Activated CD8-positive, alpha-beta T cell treated with anti-CD3 and anti-CD28 coated beads for 36 hours (primary cell): ENCODE data around the gene CRACDL. TPM values are rescaled to one million over a fixed set of nuclear protein-coding genes. Genes with fewer than 3 reads are reported as not detected.

Experiments
- ATAC-seq: fragments of 200-7000 bp; cut with Tn5 transposase; one replicate; pipeline ENCODE4 v1.10.0; 2021; ENCODE audit warnings: mild to moderate bottlenecking, moderate library complexity
- CTCF ChIA-PET: fragments of 350-600 bp; sonication (Branson Sonifier 250); formaldehyde crosslinking; loops from one replicate; lab custom pipeline; 2021; ENCODE audit warnings: antibody characterized with exemption; lab: Charles Lee
- POLR2A ChIA-PET: fragments of 350-600 bp; sonication (Branson Sonifier 250); formaldehyde crosslinking; loops from one replicate; lab custom pipeline; 2021; ENCODE audit warnings: antibody characterized with exemption; lab: Charles Lee
- DNase-seq: peaks from one replicate; pipeline ENCODE4 v3.0.0-alpha.2; 2020
- H3K27ac Mint-ChIP-seq: one replicate; pipeline ENCODE4 v1.8.0; 2021; ENCODE audit warnings: mild to moderate bottlenecking, mixed read lengths
- H3K27me3 Mint-ChIP-seq: one replicate; pipeline ENCODE4 v1.8.0; 2021; ENCODE audit warnings: mixed read lengths
- H3K36me3 Mint-ChIP-seq: one replicate; pipeline ENCODE4 v1.8.0; 2021; ENCODE audit warnings: low read depth, mixed read lengths
- H3K4me1 Mint-ChIP-seq: one replicate; pipeline ENCODE4 v1.8.0; 2021; ENCODE audit warnings: low read depth, mixed read lengths
- H3K4me3 Mint-ChIP-seq: one replicate; pipeline ENCODE4 v1.8.0; 2021; ENCODE audit warnings: mild to moderate bottlenecking, moderate library complexity, mixed read lengths
- H3K9me3 Mint-ChIP-seq: one replicate; pipeline ENCODE4 v1.8.0; 2021; ENCODE audit warnings: mixed read lengths
- intact Hi-C: fragments of 100-400 bp; cut with micrococcal nuclease; formaldehyde crosslinking; loops from one replicate; pipeline ENCODE4 v1.10.0; 2022
- total RNA-seq, 2 experiments: library from RNA; stranded (reverse); gene quantifications; one replicate each; pipeline ENCODE4 v1.2.3, GENCODE V29; 2021
- TF ChIP-seq, protein P1 (sequence below): fragments of 200-600 bp; IDR thresholded peaks from one replicate; pipeline ENCODE4 v1.8.0; 2022; ENCODE audit warnings: antibody characterized with exemption, mild to moderate bottlenecking

The CRACDL gene
- total RNA-seq, 2 experiments from 2014 or later = 0.09 to 0.38 TPM

DNA sequence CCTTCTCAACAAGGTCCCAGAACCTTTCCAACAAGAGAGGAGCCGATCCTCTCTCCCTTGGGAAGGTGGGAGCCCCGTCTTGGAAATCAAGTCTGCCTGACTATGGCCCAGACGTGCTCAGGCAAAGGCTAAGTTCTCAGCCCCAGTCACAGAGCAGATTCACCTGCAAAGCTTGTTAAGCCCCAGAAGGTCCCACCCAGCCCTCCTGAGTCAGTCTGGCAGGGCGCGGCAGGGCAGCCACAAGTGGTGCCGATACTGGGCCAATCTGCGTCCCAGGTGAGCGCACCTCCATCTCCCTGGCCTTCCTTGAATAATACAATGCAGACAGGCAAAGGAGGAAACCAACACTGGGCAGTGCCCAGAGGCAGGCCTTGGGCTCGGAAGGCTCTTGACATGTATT is 15.0 kb downstream of the CRACDL start:
- no peaks in the 10 kb centered on the region for H3K9me3 Mint-ChIP-seq
- CTCF ChIA-PET = interaction anchor here (0.6 kb wide), 1 partner anchor 182 kb away, joined by 4 read pairs; no protein-coding TSS in a partner anchor
- H3K27me3 Mint-ChIP-seq = peaks cover 10% of the 10 kb centered on the region
- POLR2A ChIA-PET = no interaction called here
- no peaks in the 10 kb centered on the region for H3K36me3 Mint-ChIP-seq
- intact Hi-C loops = no loop called here
- TF ChIP-seq, protein P1, sequence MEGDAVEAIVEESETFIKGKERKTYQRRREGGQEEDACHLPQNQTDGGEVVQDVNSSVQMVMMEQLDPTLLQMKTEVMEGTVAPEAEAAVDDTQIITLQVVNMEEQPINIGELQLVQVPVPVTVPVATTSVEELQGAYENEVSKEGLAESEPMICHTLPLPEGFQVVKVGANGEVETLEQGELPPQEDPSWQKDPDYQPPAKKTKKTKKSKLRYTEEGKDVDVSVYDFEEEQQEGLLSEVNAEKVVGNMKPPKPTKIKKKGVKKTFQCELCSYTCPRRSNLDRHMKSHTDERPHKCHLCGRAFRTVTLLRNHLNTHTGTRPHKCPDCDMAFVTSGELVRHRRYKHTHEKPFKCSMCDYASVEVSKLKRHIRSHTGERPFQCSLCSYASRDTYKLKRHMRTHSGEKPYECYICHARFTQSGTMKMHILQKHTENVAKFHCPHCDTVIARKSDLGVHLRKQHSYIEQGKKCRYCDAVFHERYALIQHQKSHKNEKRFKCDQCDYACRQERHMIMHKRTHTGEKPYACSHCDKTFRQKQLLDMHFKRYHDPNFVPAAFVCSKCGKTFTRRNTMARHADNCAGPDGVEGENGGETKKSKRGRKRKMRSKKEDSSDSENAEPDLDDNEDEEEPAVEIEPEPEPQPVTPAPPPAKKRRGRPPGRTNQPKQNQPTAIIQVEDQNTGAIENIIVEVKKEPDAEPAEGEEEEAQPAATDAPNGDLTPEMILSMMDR = no peak
- H3K4me1 Mint-ChIP-seq = no peaks in the 10 kb centered on the region
- ATAC-seq (no peak), DNase-seq (no peak)
- H3K27ac Mint-ChIP-seq = no peak overlapping the region
- no peak overlapping the region for H3K4me3 Mint-ChIP-seq

DNA sequence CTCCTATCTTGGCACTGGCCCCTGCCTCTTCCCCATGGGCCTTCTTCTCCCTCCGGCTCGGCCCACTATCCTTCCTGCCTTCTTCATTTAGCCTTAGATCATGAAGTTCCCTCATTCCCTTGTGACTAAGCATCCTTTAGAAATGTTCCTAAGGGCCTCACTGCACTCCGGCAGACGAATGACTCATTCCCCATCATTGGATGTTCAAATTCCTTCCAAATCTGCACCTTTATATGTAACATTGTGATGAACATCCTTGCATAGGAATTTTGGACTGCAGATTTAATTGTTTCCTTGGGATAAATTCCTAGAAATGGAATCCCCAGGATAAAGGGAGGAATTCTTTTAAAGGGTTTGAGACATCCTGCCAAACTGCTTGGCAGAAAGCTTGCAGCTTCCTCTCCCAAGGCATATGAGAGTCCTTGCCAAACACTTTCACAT is 19.0 kb downstream of the CRACDL start:
- Mint-ChIP-seq H3K9me3 (no peaks in the 10 kb centered on the region), H3K27ac (no peak overlapping the region), H3K4me1 (peaks cover 14% of the 10 kb centered on the region), H3K27me3 (peaks cover 21% of the 10 kb centered on the region), H3K36me3 (no peaks in the 10 kb centered on the region), H3K4me3 (no peak overlapping the region)
- intact Hi-C loops = no loop called here
- ChIA-PET POLR2A (no interaction called here), CTCF (no interaction called here)
- ATAC-seq (no peak), DNase-seq (no peak)
- TF ChIP-seq, protein P1 = no peak

DNA sequence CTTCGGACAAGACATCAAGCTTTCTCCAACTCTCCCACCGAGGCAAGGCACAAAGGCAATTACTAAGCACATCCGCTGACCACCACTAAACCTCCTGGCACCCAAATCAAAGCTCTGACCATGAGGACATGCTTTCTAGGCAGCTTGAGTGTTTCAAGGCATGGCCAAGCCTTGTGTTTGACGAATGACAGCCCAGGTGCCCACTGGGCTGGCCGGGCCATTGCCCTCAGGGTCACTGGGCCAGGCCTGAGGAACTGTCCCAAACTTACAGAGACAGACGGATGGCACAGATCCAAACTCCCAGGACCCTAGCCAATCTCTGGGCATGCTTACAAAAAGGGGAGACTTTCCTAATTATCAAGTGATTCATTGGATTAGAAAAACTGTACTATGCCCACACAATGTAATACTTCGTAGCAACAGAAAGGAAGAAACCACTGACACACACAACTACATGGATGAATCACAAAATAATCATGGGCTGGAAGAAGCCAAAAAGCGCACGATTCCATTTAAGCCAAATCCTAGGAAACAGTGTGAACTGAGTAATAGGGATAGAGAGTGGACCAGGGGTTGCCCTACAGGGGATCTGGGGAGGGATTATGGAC is 20.2 kb downstream of the CRACDL start:
- H3K9me3 Mint-ChIP-seq = no peaks in the 10 kb centered on the region
- DNase-seq = no peak
- no peak for ATAC-seq
- TF ChIP-seq, protein P1 = no peak
- H3K4me1 Mint-ChIP-seq = peaks cover 25% of the 10 kb centered on the region
- ChIA-PET CTCF (no interaction called here), POLR2A (no interaction called here)
- peaks cover 21% of the 10 kb centered on the region for H3K27me3 Mint-ChIP-seq
- intact Hi-C loops = no loop called here
- H3K4me3 Mint-ChIP-seq = no peak overlapping the region
- no peak overlapping the region for H3K27ac Mint-ChIP-seq
- no peaks in the 10 kb centered on the region for H3K36me3 Mint-ChIP-seq

DNA sequence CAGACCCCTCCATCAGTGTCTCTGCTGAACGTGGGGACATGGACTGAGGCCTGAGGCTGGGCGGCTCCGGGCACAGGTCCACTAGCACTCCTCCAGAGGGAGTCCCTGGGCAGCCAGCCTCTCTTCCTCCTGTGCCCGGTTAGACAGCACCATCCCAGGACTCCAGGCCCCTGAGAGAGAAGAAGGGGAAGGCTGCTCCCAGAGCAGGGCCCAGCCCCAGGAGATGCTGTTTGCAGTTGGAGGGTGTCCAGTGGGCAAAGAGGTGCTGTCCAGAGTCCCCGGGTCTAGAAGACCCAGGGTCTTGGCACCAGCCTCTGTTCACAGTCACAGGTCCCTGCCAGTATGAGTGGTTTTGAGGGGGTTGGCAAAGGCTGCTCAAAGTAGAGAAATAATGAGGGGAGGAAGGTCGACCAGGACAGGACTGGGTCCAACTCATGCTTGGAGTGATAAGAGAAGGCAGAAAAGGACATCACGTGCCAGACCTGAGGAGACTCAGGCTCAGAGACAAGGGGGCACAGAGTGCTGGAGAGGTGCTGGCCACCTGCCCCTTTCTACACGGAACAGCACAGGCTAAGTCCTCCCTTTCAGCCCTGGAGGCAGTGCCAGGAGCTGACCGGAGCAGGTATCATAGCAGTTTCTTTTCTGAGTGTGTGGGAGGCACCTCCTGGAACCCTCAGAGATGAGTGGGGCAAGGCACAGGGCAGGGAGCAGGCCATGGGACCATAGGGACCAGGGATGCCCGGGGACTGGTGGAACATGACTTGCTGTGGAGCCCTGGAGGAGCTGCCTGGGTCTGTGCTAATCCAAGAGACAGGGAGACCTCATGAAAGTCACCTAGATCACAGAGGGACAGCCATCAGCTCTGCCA is 21.1 kb downstream of the CRACDL start:
- ChIA-PET POLR2A (no interaction called here), CTCF (no interaction called here)
- H3K27me3 Mint-ChIP-seq = peaks cover 21% of the 10 kb centered on the region

More for the DNA sequence above, 21.1 kb downstream of the CRACDL start:
- Mint-ChIP-seq H3K4me3 (no peak overlapping the region), H3K36me3 (no peaks in the 10 kb centered on the region), H3K27ac (no peak overlapping the region), H3K9me3 (no peaks in the 10 kb centered on the region), H3K4me1 (peaks cover 30% of the 10 kb centered on the region)
- DNase-seq = no peak
- ATAC-seq = no peak
- intact Hi-C loops = no loop called here
- TF ChIP-seq, protein P1 = no peak
